Right ventricle myocardium superior (tissue), 1 donor: ENCODE measurements around the gene C3orf49. TPM values are rescaled to one million over a fixed set of nuclear protein-coding genes. Genes with fewer than 3 reads are reported as not detected.

Experiments used
- ATAC-seq: fragments of 200-7000 bp; cut with Tn5 transposase; one replicate; pipeline ENCODE4 v1.9.1; 2020; ENCODE audit warnings: mild to moderate bottlenecking; ENCODE audit not compliant: poor library complexity
- DNase-seq: peaks from one replicate; pipeline ENCODE4 v3.0.0-alpha.2; 2020
- intact Hi-C: fragments of 100-400 bp; cut with DNase I; formaldehyde crosslinking; loops from one replicate; pipeline ENCODE4 v1.11.2; 2022
- long read RNA-seq: library from polyadenylated mRNA; unstranded; transcript quantifications from one replicate; pipeline ENCODE4 v2.0.0, GENCODE V29; 2021
- total RNA-seq: library from RNA; stranded (reverse); fragmentation: NEBNext Ultra II Directional; extraction: Animal tissue kit (Norgen Biotek cat#: 25700); gene quantifications from one replicate; pipeline ENCODE4 v1.2.1, GENCODE V29; 2021
- donor health status: DM: no; HTN: yes; CAD: no; lungs with severe emphysema.

Gene C3orf49
- total RNA-seq: not detected
- long read RNA-seq: 0 reads

- ATAC-seq: no peak
- intact Hi-C loops: loop anchor here (2.0 kb wide), 1 partner anchor 468 kb away; no protein-coding TSS in a partner anchor
- DNase-seq: no peak
These were observed at the start of gene C3orf49 for GRCh38 chr3:63819151-63819398. Gene C3orf49, plus strand, starts transcription at chr3:63819299. Its CDS starts 173 bp downstream, at chr3:63819472.

- intact Hi-C loops: no loop called here
These were observed 44.3 kb upstream of the C3orf49 start for GRCh38 chr3:63774781-63775180.

GRCh38 chr3:63779227-63779626, 39.9 kb upstream of the C3orf49 start:
- ATAC-seq (no peak), DNase-seq (no peak)
- intact Hi-C loops: no loop called here

More at GRCh38 chr3:63774781-63775180, 44.3 kb upstream of the C3orf49 start:
- DNase-seq (no peak), ATAC-seq (no peak)

GRCh38 chr3:63791974-63792373, 27.1 kb upstream of the C3orf49 start:
- intact Hi-C loops: no loop called here
- ATAC-seq (no peak), DNase-seq (no peak)

- intact Hi-C loops: no loop called here
- no peak for DNase-seq
- no peak for ATAC-seq
These were observed 23.7 kb upstream of the C3orf49 start for GRCh38 chr3:63795438-63795837.

GRCh38 chr3:63798544-63798943, 20.6 kb upstream of the C3orf49 start:
- no peak for DNase-seq
- intact Hi-C loops: no loop called here
- no peak for ATAC-seq

GRCh38 chr3:63798949-63799348, 20.1 kb upstream of the C3orf49 start:
- ATAC-seq (no peak), DNase-seq (no peak)
- intact Hi-C loops: no loop called here

GRCh38 chr3:63800097-63800496, 19.0 kb upstream of the C3orf49 start:
- intact Hi-C loops: no loop called here
- ATAC-seq (no peak), DNase-seq (no peak)

GRCh38 chr3:63803911-63804310, 15.2 kb upstream of the C3orf49 start:
- intact Hi-C loops: no loop called here
- DNase-seq: no peak
- no peak for ATAC-seq

GRCh38 chr3:63807961-63808565, 11.0 kb upstream of the C3orf49 start:
- intact Hi-C loops: no loop called here
- DNase-seq (no peak), ATAC-seq (no peak)

GRCh38 chr3:63808633-63809032, 10.5 kb upstream of the C3orf49 start:
- ATAC-seq (no peak), DNase-seq (no peak)
- intact Hi-C loops: no loop called here

GRCh38 chr3:63809607-63810006, 9.5 kb upstream of the C3orf49 start:
- ATAC-seq: no peak
- intact Hi-C loops: no loop called here
- no peak for DNase-seq

GRCh38 chr3:63814237-63814636, 4.9 kb upstream of the C3orf49 start:
- DNase-seq (no peak), ATAC-seq (no peak)
- intact Hi-C loops: no loop called here

- DNase-seq (no peak), ATAC-seq (no peak)
- intact Hi-C loops: no loop called here
These were observed 1.9 kb upstream of the C3orf49 start for GRCh38 chr3:63817225-63817624.

- DNase-seq (no peak), ATAC-seq (peak; percentile 69)
- intact Hi-C loops: loop anchor here (2.0 kb wide), 1 partner anchor 468 kb away; no protein-coding TSS in a partner anchor
These were observed 583 bp upstream of the C3orf49 start for GRCh38 chr3:63818282-63819150.

- DNase-seq (no peak), ATAC-seq (no peak)
- intact Hi-C loops: no loop called here
These were observed 5.2 kb downstream of the C3orf49 start for GRCh38 chr3:63824309-63824708.

- ATAC-seq: no peak
- intact Hi-C loops: no loop called here
- no peak for DNase-seq
These were observed 11.4 kb downstream of the C3orf49 start for GRCh38 chr3:63830526-63830925.

- intact Hi-C loops: no loop called here
- DNase-seq: no peak
- ATAC-seq: no peak
These were observed 13.3 kb downstream of the C3orf49 start for GRCh38 chr3:63832395-63832794.

GRCh38 chr3:63841704-63842103, 22.6 kb downstream of the C3orf49 start:
- intact Hi-C loops: no loop called here
- no peak for DNase-seq
- no peak for ATAC-seq

GRCh38 chr3:63842127-63842526, 23.0 kb downstream of the C3orf49 start:
- DNase-seq (no peak), ATAC-seq (no peak)
- intact Hi-C loops: no loop called here
